ENCODE measurements around the gene GGNBP2. TPM values are rescaled to one million over a fixed set of nuclear protein-coding genes. Genes with fewer than 3 reads are reported as not detected.
"Not testable (repeated sequence)": the region's sequence is repeated elsewhere in the genome, so short reads cannot be mapped to it uniquely, and the experiment has no call there.

The GGNBP2 gene
- total RNA-seq, 1 experiment from 2014 or later = 83.3 TPM

DNA sequence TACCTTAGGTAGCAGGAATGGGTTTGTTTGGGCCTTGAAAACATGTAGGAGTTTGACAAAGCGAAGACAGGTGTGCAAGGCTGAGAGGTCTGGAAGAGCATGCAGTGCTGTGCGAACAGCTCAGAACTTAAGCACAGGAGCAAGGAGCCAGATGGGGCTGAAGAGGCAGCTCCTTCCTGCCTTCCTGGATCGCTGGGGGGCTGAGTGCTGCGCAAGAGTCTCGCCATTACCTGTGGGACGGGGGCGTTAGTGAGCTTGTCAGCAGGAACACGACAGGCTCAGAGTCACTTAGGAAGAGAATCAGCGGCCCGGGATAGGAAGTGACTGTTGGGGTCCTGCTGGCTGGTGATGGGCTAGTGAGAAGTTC is 56.2 kb downstream of the GGNBP2 start:
- no peak for DNase-seq (ENCODE audit: low spot score)

DNA sequence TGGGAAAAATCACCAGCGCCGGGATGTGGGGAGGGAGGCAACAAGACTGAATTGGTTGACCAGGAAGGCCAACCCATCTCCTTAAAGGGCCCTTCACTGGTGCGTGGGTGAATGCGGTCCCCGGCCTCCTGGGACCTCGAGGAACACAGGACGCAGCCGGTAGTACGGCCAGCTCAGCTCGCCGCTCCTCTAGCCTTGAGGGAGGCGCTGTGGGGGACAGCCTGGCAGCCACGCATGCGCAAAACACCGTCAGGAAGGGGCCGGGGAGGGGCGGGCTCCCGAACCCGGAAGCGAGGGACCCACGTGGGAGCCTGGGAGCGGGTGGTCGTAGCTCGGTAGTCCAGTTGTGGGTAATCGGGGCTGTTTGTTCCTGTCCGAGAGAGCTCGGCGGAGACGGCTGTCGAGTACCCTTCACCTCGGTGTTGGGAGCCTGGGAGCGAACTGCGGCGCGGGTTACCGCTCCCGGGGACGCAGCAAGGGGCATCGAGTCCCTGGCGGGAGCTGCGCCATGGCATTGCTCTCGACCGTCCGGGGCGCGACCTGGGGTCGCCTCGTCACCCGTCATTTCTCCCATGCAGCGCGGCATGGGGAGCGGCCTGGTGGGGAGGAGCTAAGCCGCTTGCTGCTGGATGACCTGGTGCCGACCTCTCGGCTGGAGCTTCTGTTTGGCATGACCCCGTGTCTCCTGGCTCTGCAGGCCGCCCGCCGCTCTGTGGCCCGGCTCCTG is 56.7 kb downstream of the GGNBP2 start, which contains the start of gene MRM1:
Gene MRM1 (plus strand): TSS at position 281 of the 727 bp plus-strand sequence. CDS start 228 bp downstream, at position 509.
- DNase-seq (ENCODE audit: low spot score) = peak; percentile 86

DNA sequence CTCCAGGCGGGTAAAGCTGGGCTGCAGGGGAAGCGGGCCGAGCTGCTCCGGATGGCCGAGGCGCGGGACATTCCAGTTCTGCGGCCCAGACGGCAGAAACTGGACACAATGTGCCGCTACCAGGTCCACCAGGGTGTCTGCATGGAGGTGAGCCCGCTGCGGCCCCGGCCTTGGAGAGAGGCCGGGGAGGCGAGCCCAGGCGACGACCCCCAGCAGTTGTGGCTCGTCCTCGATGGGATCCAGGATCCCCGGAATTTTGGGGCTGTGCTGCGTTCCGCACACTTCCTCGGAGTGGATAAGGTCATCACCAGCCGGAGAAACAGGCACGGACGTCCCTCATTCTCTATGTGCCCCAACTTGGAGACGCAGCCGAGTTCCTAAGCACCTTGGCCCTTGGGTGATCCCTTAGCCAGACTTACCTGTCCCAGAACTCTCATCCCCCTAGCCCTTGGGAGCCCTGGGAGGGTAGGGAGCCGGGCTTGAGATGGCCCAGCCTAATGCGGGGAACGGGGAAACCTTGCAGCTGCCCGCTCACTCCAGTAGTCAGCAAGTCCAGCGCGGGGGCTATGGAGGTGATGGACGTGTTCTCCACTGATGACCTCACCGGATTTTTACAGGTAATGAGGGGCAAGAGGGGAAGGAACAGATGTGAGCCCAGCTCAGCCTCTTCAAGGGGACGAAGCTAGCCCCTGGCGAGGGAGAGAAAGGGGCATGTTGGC is 57.5 kb downstream of the GGNBP2 start:
- no peak for DNase-seq (ENCODE audit: low spot score)

DNA sequence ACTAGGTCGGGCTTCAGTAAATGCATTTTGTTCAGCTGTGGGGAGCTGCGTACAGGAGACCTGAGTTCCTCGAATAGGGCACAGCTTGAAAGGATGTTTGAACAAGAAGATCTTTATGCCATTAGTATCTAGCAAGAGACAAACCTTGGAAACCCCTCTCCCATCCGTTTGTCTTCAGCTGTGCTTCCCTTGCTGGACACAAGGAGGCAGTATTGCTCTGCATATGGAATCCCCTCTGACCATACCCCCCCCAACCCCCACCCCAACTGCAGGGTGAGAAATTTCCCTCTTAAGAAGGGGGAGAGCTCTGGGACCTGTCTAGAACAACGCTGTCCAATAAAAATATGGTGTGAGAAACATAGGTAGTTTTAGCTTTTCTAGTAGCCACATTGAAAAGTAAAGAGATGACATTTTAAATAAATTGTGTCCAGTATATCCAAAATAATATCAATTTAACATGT is 58.2 kb downstream of the GGNBP2 start:
- DNase-seq (ENCODE audit: low spot score) = peak; percentile 58

DNA sequence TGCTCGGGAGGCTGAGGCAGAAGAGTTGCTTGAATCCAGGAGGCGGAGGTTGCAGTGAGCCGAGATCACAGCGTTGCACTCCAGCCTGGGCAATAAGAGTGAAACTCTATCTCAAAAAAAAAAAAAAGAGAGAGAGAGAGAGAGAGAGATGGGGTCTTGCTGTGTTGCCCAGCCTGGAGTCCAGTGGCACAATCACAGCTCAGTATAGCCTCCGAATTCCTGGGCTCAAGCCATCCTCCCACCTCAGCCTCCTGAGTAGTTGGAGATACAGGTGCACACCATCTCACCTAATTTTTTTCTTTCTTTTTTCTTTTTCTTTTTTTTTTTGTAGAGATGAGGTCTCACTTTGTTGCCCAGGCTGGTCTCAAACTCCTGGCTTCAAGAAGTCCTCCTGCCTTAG is 60.3 kb downstream of the GGNBP2 start:
- DNase-seq (ENCODE audit: low spot score) = not testable (repeated sequence)

DNA sequence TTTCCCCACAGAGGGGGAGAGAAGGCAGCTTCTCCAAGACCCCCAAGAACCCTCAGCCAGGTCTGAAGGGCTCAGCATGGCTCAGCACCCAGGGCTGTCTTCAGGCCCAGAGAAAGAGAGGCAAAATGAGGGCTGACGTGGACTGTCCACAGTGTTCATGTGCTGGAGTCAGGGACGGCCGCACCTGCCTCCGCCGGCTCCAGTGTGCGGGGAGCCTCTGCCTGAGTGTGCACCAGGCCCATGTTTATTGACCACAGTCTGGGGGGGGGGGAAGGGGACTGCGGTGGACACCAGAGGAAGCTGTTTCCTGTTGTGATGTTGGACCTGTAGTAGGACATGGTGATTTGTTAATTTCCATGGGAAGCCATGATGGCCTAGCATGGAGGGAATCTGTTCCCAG is 63.6 kb downstream of the GGNBP2 start:
- no peak for DNase-seq (ENCODE audit: low spot score)

DNA sequence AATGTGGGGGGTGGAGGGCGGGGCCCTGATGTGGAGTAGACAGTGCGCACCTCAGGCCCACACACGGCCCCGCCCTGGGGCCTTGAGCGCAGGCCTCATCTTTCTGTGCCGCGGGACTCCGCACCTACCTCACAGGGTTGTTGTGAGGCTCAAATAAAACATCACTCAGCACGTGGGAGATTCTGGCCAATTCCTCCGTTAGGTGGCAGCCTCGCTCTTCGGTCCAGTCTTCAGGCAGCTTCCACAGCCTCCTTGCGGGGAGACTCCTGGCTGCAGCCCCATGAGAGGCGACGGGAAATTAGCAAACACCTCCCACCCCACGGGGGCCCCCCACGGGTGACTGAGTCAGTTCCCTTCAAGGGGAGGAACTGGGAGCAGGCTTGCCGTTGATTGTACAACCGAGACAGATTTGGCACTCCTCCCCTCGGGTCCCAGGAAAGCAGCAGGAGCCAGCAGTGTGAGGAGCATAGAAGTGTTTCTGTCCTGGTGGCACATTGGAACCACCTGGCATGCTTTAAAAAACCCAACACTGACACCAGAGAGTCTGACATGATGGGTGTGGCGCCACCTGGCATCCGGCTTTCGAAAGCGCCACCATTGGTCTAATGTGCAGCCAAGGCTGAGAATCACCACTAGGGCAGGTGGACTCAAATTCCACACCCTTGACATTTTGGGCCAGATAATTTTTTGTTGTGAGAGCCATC is 64.2 kb downstream of the GGNBP2 start:
- no peak for DNase-seq (ENCODE audit: low spot score)

DNA sequence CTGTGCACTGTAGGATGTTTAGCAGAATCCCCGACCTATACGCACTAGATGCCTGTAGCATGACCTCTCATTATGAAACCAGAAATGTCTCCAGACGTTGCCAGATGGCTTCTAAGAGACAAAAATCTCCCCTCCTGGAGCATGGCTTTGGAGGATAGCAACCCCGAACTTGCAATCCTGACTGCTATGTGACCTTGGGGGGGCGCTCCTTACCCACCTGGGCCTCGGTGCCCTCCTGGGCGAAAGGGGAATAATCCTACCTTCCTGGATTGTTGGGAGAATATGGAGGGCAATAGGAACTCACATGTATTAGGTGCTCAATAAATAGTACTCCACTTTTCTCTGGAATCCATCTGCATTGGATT is 64.8 kb downstream of the GGNBP2 start:
- DNase-seq (ENCODE audit: low spot score) = no peak

DNA sequence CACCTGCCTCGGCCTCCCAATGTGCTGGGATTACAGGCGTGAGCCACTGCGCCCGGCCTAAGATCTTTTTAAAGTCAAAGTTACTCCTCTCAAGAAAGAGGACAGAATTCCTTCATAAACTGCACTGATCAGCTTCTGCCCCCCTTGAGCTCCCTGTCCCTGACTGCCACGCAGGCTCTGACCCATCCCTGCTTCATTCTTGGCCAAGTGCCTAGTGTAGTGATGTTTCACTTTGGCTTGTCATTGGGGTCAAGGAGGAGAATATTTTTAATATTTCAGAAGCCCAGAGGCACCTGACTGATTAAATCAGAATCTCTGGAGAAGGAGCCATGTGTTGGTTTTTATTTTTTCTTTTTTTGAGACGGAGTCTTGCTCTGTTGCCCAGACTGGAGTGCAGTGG is 65.8 kb downstream of the GGNBP2 start:
- DNase-seq (ENCODE audit: low spot score) = no peak

DNA sequence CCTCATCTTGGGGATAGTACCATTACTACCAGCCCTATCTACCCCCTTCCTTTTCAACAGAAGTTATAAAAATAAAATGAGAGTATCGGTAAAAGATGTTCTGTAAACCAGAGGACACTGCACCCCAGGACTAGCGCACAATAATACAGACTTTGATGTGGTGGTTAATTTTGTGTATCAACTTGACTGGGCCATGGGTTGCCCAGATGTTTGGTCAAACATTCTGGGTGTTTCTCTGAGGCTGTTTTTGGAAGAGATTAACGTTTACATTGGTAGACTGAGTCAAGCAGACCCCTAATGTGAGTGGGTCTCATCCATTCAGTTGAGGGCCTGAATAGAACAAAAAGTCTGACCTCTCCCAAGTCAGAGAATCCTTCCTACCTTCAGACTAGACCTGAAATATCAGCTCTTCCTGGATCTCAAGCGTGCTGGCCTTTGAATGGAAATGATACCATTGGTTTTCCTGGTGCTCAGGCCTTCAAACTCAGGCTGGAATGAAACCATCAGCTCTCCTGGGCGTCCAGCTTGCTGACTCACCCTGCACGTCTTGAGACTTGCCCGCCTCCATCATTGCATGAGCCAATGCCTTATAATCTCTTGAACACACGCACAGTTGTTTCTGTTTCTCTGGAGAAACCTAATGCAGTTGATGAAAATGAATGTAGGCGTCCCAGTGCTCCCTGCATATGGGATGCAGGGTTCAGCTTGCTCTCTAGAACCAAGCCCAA is 66.8 kb downstream of the GGNBP2 start:
- peak; percentile 55 for DNase-seq (ENCODE audit: low spot score)

DNA sequence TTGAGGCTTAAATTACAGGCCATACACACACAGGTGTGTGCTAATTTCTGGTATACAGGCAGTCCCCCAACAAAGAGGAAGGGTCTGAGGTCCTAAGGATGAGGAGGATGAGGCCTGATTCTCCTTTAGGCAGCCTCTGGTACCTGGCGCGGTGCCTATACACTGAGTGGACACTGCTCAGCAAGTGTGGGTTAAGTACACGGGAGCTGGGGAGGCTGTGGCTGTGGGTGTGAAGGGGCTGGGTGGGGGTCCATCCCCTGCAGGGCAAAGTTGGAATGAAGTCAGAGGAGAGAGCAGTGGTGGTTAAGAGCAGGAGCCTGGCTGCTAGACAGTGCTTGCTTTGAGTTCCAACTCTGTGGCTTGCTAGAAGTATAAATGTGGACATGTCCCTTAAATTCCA is 67.6 kb downstream of the GGNBP2 start:
- no peak for DNase-seq (ENCODE audit: low spot score)

DNA sequence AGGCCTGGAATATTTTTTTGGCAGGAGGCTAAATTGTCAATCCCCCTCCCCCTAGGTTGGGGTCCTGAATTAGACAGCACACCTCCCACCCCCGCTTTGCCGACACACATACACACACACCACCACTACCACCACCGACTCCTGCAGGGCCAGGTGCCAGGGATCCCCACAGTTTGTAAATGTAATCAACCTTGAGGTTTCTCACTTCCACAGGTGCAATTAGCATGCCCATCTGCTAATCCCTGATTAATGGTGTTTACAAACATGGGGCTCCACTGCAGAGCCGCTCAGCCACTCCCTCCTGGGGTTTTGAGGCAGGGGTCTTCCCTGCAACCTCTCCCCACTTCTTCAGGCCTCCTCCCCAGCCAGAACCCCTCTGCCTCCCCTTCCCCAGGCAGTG is 68.4 kb downstream of the GGNBP2 start:
- DNase-seq (ENCODE audit: low spot score) = no peak

DNA sequence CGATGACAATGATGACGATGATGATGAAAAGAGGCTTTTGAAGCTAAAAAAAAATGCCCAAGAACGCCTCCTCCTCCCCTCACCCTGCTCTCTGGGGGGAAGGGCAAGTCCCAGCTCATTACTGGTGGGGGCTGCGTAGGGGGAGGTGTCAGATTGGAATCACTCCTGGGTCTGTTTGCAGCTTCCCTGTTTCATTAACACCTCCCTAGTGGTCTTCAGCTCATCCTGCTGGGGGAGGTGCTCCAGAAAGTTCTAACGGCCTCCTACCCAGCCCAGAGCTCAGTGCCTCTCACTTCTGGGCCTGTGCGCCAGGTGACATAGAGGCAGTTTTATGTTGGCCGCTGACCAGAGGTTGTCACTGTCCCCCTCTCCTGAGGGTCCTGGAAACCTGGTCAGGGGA is 69.4 kb downstream of the GGNBP2 start:
- DNase-seq (ENCODE audit: low spot score) = no peak

DNA sequence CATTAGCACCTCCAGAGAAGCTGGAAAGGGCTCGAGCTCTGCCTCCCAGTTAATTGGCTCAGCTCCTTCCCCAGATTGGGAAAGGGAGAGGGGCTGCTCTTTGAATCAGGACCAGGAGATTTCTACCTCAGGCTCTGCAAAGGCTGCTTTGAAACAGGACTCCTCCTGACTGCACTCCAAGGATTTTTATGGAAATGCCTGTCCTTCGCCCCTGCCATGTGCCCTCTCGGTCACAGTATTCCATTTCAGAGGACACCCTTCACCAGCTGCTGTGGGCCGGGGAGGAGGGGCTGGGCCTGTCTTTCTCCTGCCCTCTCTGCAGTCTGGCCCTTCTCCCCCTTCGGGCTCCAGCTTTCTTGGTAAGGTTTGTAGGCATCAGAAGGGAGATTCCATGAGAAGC is 70.2 kb downstream of the GGNBP2 start:
- no peak for DNase-seq (ENCODE audit: low spot score)

DNA sequence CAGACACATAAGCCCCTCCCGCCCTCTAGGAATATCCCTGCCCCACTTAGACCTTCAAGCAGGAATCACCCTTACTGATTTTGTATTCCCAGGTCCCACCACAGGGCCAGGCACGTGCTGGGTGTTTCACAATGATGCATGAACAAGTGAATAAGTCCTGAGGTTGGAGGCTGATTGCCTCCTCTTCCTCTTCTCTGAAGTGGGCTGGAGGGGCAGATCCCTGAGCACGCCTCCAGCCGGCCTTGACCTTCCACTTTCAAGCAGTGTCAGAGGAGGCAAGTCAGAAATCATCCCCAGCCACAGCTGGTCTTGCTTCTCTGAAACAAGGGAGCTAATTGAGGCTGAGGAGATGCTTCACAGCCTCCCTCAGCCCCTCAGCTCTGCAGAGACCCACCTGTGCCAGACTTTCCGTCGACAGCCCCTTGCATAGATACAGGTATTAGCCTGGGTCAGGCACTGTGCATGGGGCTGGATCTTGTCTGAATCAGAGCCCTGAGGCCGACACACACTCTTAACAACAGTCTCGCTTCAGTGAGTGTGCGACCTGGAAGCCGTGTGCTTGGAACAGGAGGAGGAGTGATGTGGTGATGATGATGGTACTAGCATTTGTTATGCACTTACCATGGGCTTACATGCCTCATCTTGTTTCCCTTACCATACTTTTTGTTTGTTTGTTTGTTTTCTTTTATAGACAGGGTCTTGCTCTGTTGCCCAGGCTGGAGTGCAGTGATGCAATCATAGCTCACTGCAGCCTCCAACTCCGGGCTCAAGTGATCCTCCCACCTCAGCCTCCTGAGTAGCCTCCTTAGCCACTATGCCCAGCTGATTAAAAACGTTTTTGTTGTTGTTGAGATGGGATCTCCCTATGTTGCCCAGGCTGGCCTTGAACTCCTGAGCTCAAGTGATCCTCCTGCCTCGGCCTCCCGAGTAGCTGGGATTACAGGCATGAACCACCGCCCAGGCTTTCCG is 71.6 kb downstream of the GGNBP2 start:
- DNase-seq (ENCODE audit: low spot score) = no peak

DNA sequence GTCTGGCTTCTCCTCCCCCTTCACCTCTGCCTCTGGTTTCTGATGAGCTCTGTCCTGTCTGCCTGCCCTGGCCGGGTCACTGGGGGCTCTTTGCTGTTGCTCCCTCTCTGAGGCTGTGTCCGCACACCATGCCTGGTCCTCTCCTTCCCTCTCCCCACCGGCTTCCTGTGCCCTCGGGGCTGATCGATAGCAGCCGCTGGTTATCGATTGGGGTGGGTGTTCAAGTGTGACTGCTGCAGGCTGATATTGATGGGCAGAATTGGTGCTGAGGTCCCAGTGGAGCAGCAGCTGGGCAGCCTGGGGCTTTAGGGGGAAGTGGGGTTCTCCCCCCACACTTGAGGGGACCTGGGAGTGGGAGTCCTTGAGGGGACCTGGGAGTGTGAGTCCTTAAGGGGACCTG is 73.1 kb downstream of the GGNBP2 start:
- DNase-seq (ENCODE audit: low spot score) = no peak

DNA sequence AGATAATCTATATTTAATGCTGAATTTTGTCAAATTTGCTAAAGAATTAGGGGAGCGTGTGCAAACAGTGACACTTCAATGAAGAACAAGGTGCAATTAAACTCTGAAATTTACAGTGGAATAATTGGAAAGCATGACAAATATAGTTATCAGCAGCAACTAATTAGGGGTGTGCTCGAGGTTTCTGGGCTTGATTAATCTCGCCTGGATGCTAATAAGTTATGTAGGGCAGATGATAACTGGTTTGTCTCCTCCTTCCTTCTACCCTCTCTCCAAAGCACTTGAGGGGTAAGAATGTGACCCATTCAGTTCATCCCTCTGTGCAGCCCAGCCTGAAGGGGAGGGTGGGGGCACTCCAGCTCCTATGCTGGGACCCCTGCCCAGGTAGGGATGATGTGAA is 78.6 kb downstream of the GGNBP2 start:
- DNase-seq (ENCODE audit: low spot score) = no peak

DNA sequence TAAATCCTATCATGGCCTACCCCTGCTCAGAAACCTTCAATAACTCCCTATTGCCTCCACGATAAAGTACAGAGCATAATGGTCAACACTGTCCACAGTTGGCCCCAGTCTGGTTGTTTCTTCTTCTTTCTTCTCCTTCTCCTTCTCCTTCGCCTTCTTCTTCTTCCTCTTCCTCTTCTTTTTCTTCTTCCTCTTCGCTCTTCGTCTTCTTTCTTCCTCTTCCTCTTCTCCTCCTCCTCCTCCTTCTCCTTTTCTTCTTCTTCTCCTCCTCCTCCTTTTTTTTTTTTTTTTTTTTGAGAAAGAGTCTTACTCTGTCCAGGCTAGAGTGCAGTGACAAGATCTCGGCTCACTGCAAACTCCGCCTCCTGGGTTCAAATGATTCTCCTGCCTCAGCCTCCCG is 80.5 kb downstream of the GGNBP2 start:
- DNase-seq (ENCODE audit: low spot score) = no peak

DNA sequence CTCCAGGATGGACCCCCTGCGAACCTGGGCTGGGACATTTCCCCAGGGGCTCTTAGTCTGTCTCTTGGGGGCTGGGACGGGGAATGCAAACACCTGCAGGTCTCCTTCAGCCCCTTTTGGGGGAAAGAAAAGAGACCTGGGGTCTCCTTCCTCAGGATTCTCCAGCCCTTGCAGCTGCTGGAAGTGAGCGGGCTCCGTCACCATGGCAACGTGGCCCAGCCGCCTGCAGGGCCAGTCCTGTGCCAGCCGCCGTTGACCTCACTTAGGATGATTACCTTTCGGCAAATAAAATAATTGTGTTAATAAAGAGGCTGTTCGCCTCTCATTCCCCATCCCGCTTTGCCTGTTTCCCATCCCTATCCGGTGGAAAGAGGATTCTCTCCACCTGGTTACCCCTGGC is 82.4 kb downstream of the GGNBP2 start:
- DNase-seq (ENCODE audit: low spot score) = no peak

DNA sequence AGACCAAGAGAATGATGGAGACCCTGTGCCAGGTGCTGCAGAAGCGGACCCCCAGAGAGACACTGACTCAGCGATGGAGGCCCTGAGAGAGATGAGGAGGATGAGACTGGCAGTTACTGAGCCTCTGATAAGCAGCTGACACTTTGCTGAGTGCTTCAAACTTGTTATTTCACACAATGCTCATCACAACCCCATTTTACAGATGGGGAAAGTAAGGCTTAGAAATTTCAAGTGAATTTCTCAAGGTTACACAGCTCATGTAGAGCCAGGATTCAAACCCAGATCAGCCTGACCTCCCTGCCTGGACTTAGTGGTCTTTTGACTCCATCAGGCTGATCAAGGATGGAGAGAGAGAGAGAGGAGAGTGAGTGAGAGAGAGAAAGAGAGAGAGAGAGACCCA is 83.9 kb downstream of the GGNBP2 start:
- no peak for DNase-seq (ENCODE audit: low spot score)

DNA sequence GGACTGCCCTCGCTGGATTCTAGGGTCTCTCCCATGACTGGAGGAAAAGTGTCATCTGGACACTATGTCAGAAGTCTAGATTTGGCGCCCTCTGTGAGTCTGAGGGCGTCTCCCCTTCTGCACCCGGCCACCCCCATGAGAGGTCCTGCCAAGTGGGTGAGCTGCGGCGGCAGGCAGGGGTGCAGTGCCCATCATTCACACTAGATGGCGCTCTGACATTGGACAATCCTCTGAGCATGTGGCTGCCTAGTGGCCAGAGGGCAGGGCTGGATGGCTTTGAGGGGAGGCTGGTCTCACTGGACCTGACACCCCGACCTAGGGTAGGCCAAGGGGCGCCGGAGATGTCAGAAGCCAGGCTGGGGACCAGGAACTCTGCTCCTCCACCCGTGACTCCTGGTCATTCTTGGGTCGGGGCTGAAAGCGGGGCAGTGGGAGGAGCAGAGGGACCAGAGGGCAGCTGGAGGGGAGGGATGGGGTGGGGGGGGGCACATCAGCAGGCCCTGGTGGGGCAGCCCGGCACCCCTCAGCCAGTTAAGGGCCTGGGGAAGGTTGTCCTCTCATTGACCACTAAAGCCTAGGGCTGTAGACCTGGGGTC is 84.6 kb downstream of the GGNBP2 start:
- peak; percentile 76 for DNase-seq (ENCODE audit: low spot score)
